Ascending aorta (tissue), 2 donors: Measurements from ENCODE around the gene INSL3. TPM values are rescaled to one million over a fixed set of nuclear protein-coding genes. Genes with fewer than 3 reads are reported as not detected.
A peak's percentile ranks its signal among the peaks of the same experiment; 100 is the strongest.
"Not testable (repeated sequence)": the region's sequence is repeated elsewhere in the genome, so short reads cannot be mapped to it uniquely, and the experiment has no call there.

Source experiments
- DNase-seq, 2 donors: peaks; one replicate each; pipeline ENCODE4 v3.0.0-alpha.2; 2019; ENCODE audit warnings: low spot score in 2 of 2
- H3K27ac ChIP-seq, 2 donors: fragments of 200-600 bp; sonication (generic); one replicate each; pipeline ENCODE4 v1.5.1; 2016 to 2017; ENCODE audit warnings: mild to moderate bottlenecking in 1 of 2
- H3K27me3 ChIP-seq: fragments of 200-600 bp; sonication (generic); one replicate; pipeline ENCODE4 v1.5.1; 2017
- H3K36me3 ChIP-seq, 2 donors: fragments of 200-600 bp; sonication (generic); one replicate each; pipeline ENCODE4 v1.5.1; 2016
- H3K4me1 ChIP-seq, 2 donors: fragments of 200-600 bp; sonication (generic); one replicate each; pipeline ENCODE4 v1.5.1; 2016 to 2017; ENCODE audit warnings: mild to moderate bottlenecking in 1 of 2
- H3K4me3 ChIP-seq, 2 donors: fragments of 200-600 bp; sonication (generic); one replicate each; pipeline ENCODE4 v1.5.1; 2016 to 2017; ENCODE audit warnings: mild to moderate bottlenecking in 1 of 2
- H3K9me3 ChIP-seq, 2 donors: fragments of 200-600 bp; sonication (generic); one replicate each; pipeline ENCODE4 v1.5.1; 2016
- CTCF ChIP-seq, 3 experiments: fragments of 200-600 bp in 2 of 3; fragments of 450-650 bp in 1 of 3; sonication (generic) in 2 of 3; IDR thresholded peaks; one replicate each; pipeline ENCODE4 v1.5.1; 2016 to 2019; ENCODE audit warnings: antibody characterized with exemption in 3 of 3, mild to moderate bottlenecking in 1 of 3, moderate library complexity in 1 of 3
- intact Hi-C: fragments of 100-400 bp; cut with DNase I; formaldehyde crosslinking; loops from one replicate; pipeline ENCODE4 v1.15.1; 2023
- total RNA-seq: library from RNA; depleted of rRNA; stranded (reverse); fragments of >200 nt; gene quantifications from one replicate; pipeline ENCODE4 v1.1.0, GENCODE V29; 2016

INSL3 gene
- total RNA-seq, 1 donor from 2014 or later: not detected

GRCh38 chr19:17778968-17779929 is 42.1 kb downstream of the INSL3 start:
- Histone ChIP-seq H3K36me3 (no peaks in the 10 kb centered on the region), H3K4me3 (peak overlapping the region in 1 of 2 donors; percentile 28), H3K27ac (no peak overlapping the region), H3K4me1 (no peaks in the 10 kb centered on the region), H3K27me3 (peaks cover 13% of the 10 kb centered on the region), H3K9me3 (no peaks in the 10 kb centered on the region)
- no peak for TF ChIP-seq CTCF (IDR thresholded peaks at IDR 0.05)
- intact Hi-C loops: no loop called here
- no peak for DNase-seq

GRCh38 chr19:17778251-17778967 is 42.9 kb downstream of the INSL3 start:
- no peaks in the 10 kb centered on the region for H3K4me1 ChIP-seq
- no peaks in the 10 kb centered on the region for H3K36me3 ChIP-seq
- intact Hi-C loops: no loop called here
- peaks cover 13% of the 10 kb centered on the region for H3K27me3 ChIP-seq
- no peak for TF ChIP-seq CTCF (IDR thresholded peaks at IDR 0.05)
- H3K27ac ChIP-seq: no peak overlapping the region
- H3K9me3 ChIP-seq: no peaks in the 10 kb centered on the region
- H3K4me3 ChIP-seq: peak overlapping the region in 1 of 2 donors; percentile 28
- DNase-seq: no peak

DNA sequence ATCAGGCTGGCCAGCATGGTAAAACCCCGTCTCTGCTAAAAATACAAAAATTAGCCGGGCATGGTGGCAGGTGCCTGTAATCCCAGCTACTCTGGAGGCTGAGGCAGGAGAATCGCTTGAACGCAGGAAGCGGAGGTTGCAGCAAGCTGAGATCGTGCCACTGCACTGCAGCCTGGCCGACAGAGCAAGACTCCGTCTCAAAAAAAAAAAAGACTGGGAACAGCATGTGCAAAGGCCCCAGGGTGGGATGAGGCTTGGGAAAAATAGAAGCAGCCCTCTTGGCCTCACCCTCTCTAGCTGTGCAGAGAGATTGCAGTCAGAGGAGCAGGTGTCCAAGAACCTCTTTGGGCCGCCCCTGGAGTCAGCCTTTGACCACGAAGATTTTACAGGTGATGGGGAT is 43.5 kb downstream of the INSL3 start:
- H3K27ac ChIP-seq, intact Hi-C loops, H3K36me3 ChIP-seq, DNase-seq, H3K4me3 ChIP-seq, H3K4me1 ChIP-seq, H3K9me3 ChIP-seq: not testable (repeated sequence)
- peaks cover 13% of the 10 kb centered on the region for H3K27me3 ChIP-seq

DNA sequence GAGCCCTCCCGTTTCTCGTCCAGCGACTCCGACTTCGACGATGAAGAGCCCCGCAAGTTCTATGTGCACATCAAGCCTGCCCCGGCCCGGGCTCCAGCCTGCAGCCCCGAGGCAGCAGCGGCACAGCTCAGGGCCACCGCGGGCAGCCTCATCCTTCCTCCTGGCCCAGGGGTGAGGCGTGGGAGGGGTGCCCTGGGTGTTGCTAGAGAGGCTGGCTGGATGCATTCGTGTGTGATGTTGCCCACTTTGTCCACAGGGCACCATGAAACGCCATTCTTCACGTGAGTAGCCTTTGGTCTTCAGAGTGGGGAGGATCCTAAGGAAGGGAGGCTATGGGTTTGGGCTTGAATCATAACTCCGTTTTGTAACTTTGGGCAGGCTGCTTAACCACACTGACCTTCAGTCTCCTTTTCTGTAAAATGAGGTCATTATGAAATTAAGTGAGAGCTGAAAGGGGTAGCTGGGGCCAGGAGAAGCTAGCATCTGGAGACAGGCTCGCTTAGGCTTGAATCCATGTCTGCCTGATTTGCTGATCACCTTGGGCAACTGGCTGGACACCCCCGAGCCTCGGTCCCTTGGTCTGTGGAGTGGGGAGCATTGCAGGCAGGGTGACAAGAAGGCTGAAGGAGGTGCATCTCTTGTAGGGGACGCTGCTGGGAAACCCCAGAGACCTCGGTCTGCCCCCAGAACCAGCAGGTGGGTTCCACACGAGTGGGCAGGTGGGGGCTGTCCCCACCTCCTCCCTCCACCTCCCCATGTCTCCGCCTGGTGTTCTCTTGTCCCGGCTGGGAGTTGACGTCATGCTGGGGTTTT is 45.1 kb downstream of the INSL3 start:
- no peak for TF ChIP-seq CTCF (IDR thresholded peaks at IDR 0.05)

GRCh38 chr19:17775245-17775927 is 45.9 kb downstream of the INSL3 start:
- no peaks in the 10 kb centered on the region for H3K36me3 ChIP-seq
- peak; percentile 15 to 42 (median 24) for TF ChIP-seq CTCF (IDR thresholded peaks at IDR 0.05)
- no peak for DNase-seq
- H3K4me3 ChIP-seq: no peak overlapping the region
- intact Hi-C loops: no loop called here
- no peaks in the 10 kb centered on the region for H3K4me1 ChIP-seq
- H3K27me3 ChIP-seq: peaks cover 13% of the 10 kb centered on the region
- no peak overlapping the region for H3K27ac ChIP-seq
- no peaks in the 10 kb centered on the region for H3K9me3 ChIP-seq

More for the DNA sequence above, 45.1 kb downstream of the INSL3 start:
- DNase-seq: no peak
- Histone ChIP-seq H3K4me1 (no peaks in the 10 kb centered on the region), H3K36me3 (no peaks in the 10 kb centered on the region), H3K27ac (no peak overlapping the region), H3K27me3 (peaks cover 13% of the 10 kb centered on the region), H3K4me3 (no peak overlapping the region), H3K9me3 (no peaks in the 10 kb centered on the region)
- intact Hi-C loops: no loop called here
